Kidney epithelial cell (primary cell): ENCODE data around the gene GADD45B. TPM values are rescaled to one million over a fixed set of nuclear protein-coding genes. Genes with fewer than 3 reads are reported as not detected.
"Not testable (repeated sequence)": the region's sequence is repeated elsewhere in the genome, so short reads cannot be mapped to it uniquely, and the experiment has no call there.

Experiments used
- DNase-seq: peaks from one replicate; pipeline ENCODE4 v3.0.0-alpha.2; 2010; ENCODE audit warnings: low read depth
- H3K27me3 ChIP-seq: 2 replicates; pipeline ENCODE4 v1.6.0; 2011; ENCODE audit warnings: low read length; ENCODE audit not compliant: control insufficient read depth, insufficient read depth
- H3K36me3 ChIP-seq: 2 replicates; pipeline ENCODE4 v1.5.1; 2011; ENCODE audit warnings: low read length; ENCODE audit not compliant: control insufficient read depth, insufficient read depth
- H3K4me3 ChIP-seq: 2 replicates; pipeline ENCODE4 v1.5.1; 2011; ENCODE audit warnings: low read depth, mild to moderate bottlenecking, control low read depth, low read length
- CTCF ChIP-seq: IDR thresholded peaks from 2 replicates; pipeline ENCODE4 v1.5.1; 2011; ENCODE audit warnings: mild to moderate bottlenecking, moderate library complexity, low read length, control low read depth, inconsistent platforms; ENCODE audit not compliant: insufficient read depth, poor library complexity, severe bottlenecking
- total RNA-seq: library from RNA; depleted of rRNA; stranded (reverse); fragments of >200 nt; gene quantifications from 2 replicates; pipeline ENCODE4 v1.2.3, GENCODE V29; 2015

Gene GADD45B
- total RNA-seq, 1 donor from 2014 or later = 99.6 TPM

- H3K27me3 ChIP-seq = peaks cover 5% of the 10 kb centered on the region
- no peaks in the 10 kb centered on the region for H3K36me3 ChIP-seq
- TF ChIP-seq CTCF = no peak
- peak; percentile 83 for DNase-seq
- H3K4me3 ChIP-seq = no peak overlapping the region
These were observed 15.3 kb downstream of the GADD45B start for GRCh38 chr19:2491130-2491801.

GRCh38 chr19:2492870-2493269 lies 16.9 kb downstream of the GADD45B start:
- Histone ChIP-seq H3K27me3 (peaks cover 5% of the 10 kb centered on the region), H3K4me3 (no peak overlapping the region), H3K36me3 (no peaks in the 10 kb centered on the region)
- DNase-seq = no peak
- TF ChIP-seq CTCF = no peak

- H3K4me3 ChIP-seq, DNase-seq, H3K36me3 ChIP-seq, H3K27me3 ChIP-seq: not testable (repeated sequence)
These were observed 17.5 kb downstream of the GADD45B start for GRCh38 chr19:2493448-2493847.

GRCh38 chr19:2494084-2494446 lies 18.1 kb downstream of the GADD45B start:
- H3K4me3 ChIP-seq = peak overlapping the region; percentile 31
- TF ChIP-seq CTCF = no peak
- peaks cover 5% of the 10 kb centered on the region for H3K27me3 ChIP-seq
- DNase-seq = no peak
- no peaks in the 10 kb centered on the region for H3K36me3 ChIP-seq

- Histone ChIP-seq H3K4me3 (peak overlapping the region; percentile 31), H3K27me3 (peaks cover 2% of the 10 kb centered on the region), H3K36me3 (no peaks in the 10 kb centered on the region)
- DNase-seq = no peak
- no peak for TF ChIP-seq CTCF
These were observed 18.7 kb downstream of the GADD45B start for GRCh38 chr19:2494447-2495129.

- Histone ChIP-seq H3K27me3 (no peaks in the 10 kb centered on the region), H3K36me3 (no peaks in the 10 kb centered on the region), H3K4me3 (peak overlapping the region; percentile 31)
- TF ChIP-seq CTCF = no peak
- DNase-seq = no peak
These were observed 19.3 kb downstream of the GADD45B start for GRCh38 chr19:2495130-2495641.
